Endothelial cell of umbilical vein (primary cell): ENCODE data around the gene NT5M. TPM values are rescaled to one million over a fixed set of nuclear protein-coding genes. Genes with fewer than 3 reads are reported as not detected.
A peak's percentile ranks its signal among the peaks of the same experiment; 100 is the strongest.

Experiments
- BruUV-seq: library from RNA; stranded (reverse); fragments of 400-500 nt; replicated peaks from 2 replicates; lab custom pipeline; 2021; lab: Mats Ljungman, UMichigan
- CTCF ChIA-PET: fragments of 300-600, 350-600 bp; sonication (Branson Sonifier 250); formaldehyde crosslinking; loops from one replicate; lab custom pipeline; 2021; ENCODE audit warnings: antibody characterized with exemption, inconsistent platforms; lab: Charles Lee
- POLR2A ChIA-PET: fragments of 300-600, 350-600 bp; sonication (Branson Sonifier 250); formaldehyde crosslinking; loops from one replicate; lab custom pipeline; 2021; ENCODE audit warnings: antibody characterized with exemption, inconsistent platforms; lab: Charles Lee
- DNase-seq: peaks from one replicate; pipeline ENCODE4 v3.0.0-alpha.2; 2011; ENCODE audit warnings: low read depth, low spot score
- FAIRE-seq: peaks from 2 replicates; lab custom pipeline; 2011; peaks lifted over from hg19 to GRCh38; lab: Jason Lieb, UNC
- H2AFZ ChIP-seq: 2 replicates; pipeline ENCODE4 v1.6.0; 2012; ENCODE audit warnings: low read depth, low read length, control low read depth, inconsistent platforms
- H3K27ac ChIP-seq: 2 replicates; pipeline ENCODE4 v1.5.1; 2011; ENCODE audit warnings: low read depth, mild to moderate bottlenecking, control low read depth, low read length, moderate library complexity; ENCODE audit not compliant: insufficient read depth
- H3K27me3 ChIP-seq, 2 experiments: 2 replicates each; pipeline versions ENCODE4 v1.6.0 to v1.6.1; 2011; ENCODE audit warnings: low read length in 2 of 2, mixed read lengths in 1 of 2; ENCODE audit not compliant: control insufficient read depth in 2 of 2, insufficient read depth in 2 of 2
- H3K36me3 ChIP-seq, 2 experiments: 2 replicates in 1 of 2; 3 replicates in 1 of 2; pipeline ENCODE4 v1.5.1; 2011; ENCODE audit warnings: low read length in 2 of 2, mild to moderate bottlenecking in 1 of 2, moderate library complexity in 1 of 2; ENCODE audit not compliant: control insufficient read depth in 2 of 2, insufficient read depth in 2 of 2; ENCODE audit errors: extremely low read depth in 1 of 2
- H3K4me1 ChIP-seq: 3 replicates; pipeline ENCODE4 v1.5.1; 2011; ENCODE audit warnings: mild to moderate bottlenecking, low read length; ENCODE audit not compliant: control insufficient read depth, insufficient read depth; ENCODE audit errors: extremely low read depth
- H3K4me2 ChIP-seq: 2 replicates; pipeline ENCODE4 v1.6.1; 2011; ENCODE audit warnings: low read length, control low read depth, mixed read lengths; ENCODE audit not compliant: insufficient read depth
- H3K4me3 ChIP-seq, 3 experiments: fragments of 200-600 bp in 1 of 3; sonication (generic), shearing (Covaris generic) in 1 of 3; replicated peaks in 1 of 3; 2 replicates each; pipeline ENCODE4 v1.5.1; 2011 to 2016; ENCODE audit warnings: control low read depth in 3 of 3, low read length in 3 of 3, mild to moderate bottlenecking in 2 of 3, inconsistent platforms in 1 of 3, low read depth in 1 of 3, moderate library complexity in 1 of 3; ENCODE audit not compliant: insufficient read depth in 1 of 3
- H3K79me2 ChIP-seq: 2 replicates; pipeline ENCODE4 v1.6.0; 2012; ENCODE audit warnings: low read length, inconsistent platforms; ENCODE audit not compliant: control insufficient read depth, insufficient read depth
- H3K9ac ChIP-seq: replicated peaks from 2 replicates; pipeline ENCODE3; 2011; ENCODE audit warnings: low read length, control low read depth; ENCODE audit not compliant: insufficient read depth; ENCODE audit errors: extremely low read depth
- H3K9me1 ChIP-seq: replicated peaks from 3 replicates; pipeline ENCODE4 v1.6.0; 2011; ENCODE audit warnings: mild to moderate bottlenecking, low read length; ENCODE audit not compliant: control insufficient read depth, insufficient read depth; ENCODE audit errors: extremely low read depth
- H3K9me3 ChIP-seq: replicated peaks from 2 replicates; pipeline ENCODE4 v1.5.1; 2012; ENCODE audit warnings: low read length, inconsistent platforms; ENCODE audit not compliant: control insufficient read depth, insufficient read depth
- H4K20me1 ChIP-seq: replicated peaks from 2 replicates; pipeline ENCODE3; 2011; ENCODE audit warnings: mild to moderate bottlenecking, low read length; ENCODE audit not compliant: control insufficient read depth, insufficient read depth; ENCODE audit errors: extremely low read depth
- EZH2 ChIP-seq: IDR thresholded peaks from 2 replicates; pipeline ENCODE4 v1.6.1; 2012; ENCODE audit warnings: borderline replicate concordance, low read depth, mild to moderate bottlenecking, moderate library complexity, low read length, inconsistent platforms; ENCODE audit not compliant: severe bottlenecking
- FOS ChIP-seq: IDR thresholded peaks from 2 replicates; pipeline ENCODE4 v1.6.1; 2011; ENCODE audit warnings: mild to moderate bottlenecking, low read length, moderate library complexity, borderline replicate concordance; ENCODE audit not compliant: insufficient read depth
- GATA2 ChIP-seq: IDR thresholded peaks from 2 replicates; pipeline ENCODE4 v1.7.0; 2011; ENCODE audit warnings: low read depth, mild to moderate bottlenecking, moderate library complexity, mixed read lengths, low read length; ENCODE audit not compliant: insufficient read length, insufficient read depth
- JUN ChIP-seq: IDR thresholded peaks from 2 replicates; pipeline ENCODE4 v1.6.1; 2011; ENCODE audit warnings: borderline replicate concordance, low read depth; ENCODE audit not compliant: insufficient read length, insufficient read depth
- MYC ChIP-seq: IDR thresholded peaks from one replicate; pipeline ENCODE4 v1.6.1; 2011; ENCODE audit warnings: mild to moderate bottlenecking, low read depth, low read length
- POLR2A ChIP-seq: IDR thresholded peaks from 2 replicates; pipeline ENCODE4 v1.6.1; 2012; ENCODE audit warnings: low read depth, mild to moderate bottlenecking, control low read depth, low read length
- POLR2AphosphoS5 ChIP-seq: IDR thresholded peaks from 2 replicates; pipeline ENCODE4 v1.6.1; 2012; ENCODE audit warnings: low read depth, mild to moderate bottlenecking, control low read depth, low read length, moderate library complexity; ENCODE audit not compliant: insufficient read depth
- dilution Hi-C: fragments of 300-500 bp; cut with MboI; formaldehyde crosslinking; loops from one replicate; pipeline ENCODE4 v1.15.0; 2019; ENCODE audit warnings: low sequenced_read_pairs; ENCODE audit not compliant: extremely low pct_ligation_motif_present
- intact Hi-C: fragments of 100-400 bp; cut with micrococcal nuclease; formaldehyde crosslinking; loops from one replicate; pipeline ENCODE4 v1.10.0; 2022
- polyA plus RNA-seq, 4 experiments: library from polyadenylated mRNA; depleted of rRNA in 3 of 4; stranded (reverse) in 3 of 4; unstranded in 1 of 4; fragments of >200 nt; gene quantifications; 2 replicates each; pipeline versions ENCODE4 v1.2.1 to v1.2.3, GENCODE V29; 2011 to 2012; ENCODE audit warnings: missing spikeins in 1 of 4
- total RNA-seq: library from RNA; stranded (reverse); gene quantifications from 2 replicates; pipeline ENCODE4 v1.2.3, GENCODE V29; 2021
- TF ChIP-seq, protein P1 (sequence below): IDR thresholded peaks from 2 replicates; pipeline ENCODE4 v1.6.1; 2011; ENCODE audit not compliant: insufficient read depth, insufficient read length
- TF ChIP-seq, protein P2 (sequence below), 2 donors: IDR thresholded peaks; 1 replicate in 1 of 2; 2 replicates in 1 of 2; pipeline ENCODE4 v1.5.1; 2011; ENCODE audit warnings: low read length in 2 of 2, mild to moderate bottlenecking in 2 of 2, moderate library complexity in 2 of 2, control low read depth in 1 of 2, inconsistent platforms in 1 of 2, low read depth in 1 of 2; ENCODE audit not compliant: insufficient read depth in 1 of 2; ENCODE audit errors: extremely low read depth in 1 of 2

Gene NT5M
- total and polyA plus RNA-seq, 2 donors (not counting 3 experiments of a cell fraction or from before 2014, with no cell fraction given): 0.91 to 3.0 TPM

DNA sequence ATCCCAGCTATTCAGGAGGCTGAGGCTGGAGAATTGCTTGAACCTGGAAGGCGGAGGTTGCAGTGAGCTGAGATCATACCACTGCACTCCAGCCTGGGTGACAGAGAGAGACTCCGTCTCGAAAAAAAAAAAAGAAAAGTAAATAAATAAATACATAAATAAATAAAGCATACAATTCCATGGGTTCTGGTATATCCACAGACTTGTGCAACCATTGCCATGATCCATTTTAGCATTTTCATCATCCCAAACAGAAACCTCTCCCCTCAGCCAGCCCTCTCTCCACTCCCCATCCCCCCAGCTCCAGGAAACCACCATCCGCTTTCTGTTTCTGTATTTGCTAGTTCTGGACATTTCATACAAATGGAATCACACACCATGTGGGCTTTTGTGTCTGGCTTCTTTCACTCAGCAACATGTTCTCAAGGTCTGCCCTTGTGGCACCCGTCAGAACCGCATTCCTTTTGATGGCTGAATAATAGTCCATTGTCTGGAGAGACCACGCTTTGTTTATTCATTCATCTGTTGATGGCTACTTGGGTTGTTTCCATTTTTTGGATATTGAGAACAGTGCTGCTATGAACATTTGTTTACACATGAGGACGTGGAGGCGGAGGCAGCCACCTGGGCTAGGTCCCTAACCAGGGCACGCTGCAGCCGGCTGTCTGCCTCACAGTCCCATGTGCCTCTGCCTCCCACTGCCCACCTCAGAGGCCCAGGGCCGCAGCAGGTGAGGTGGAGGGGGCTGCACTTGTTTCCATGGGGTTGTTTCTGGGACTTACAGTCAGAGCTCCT lies 76.2 kb downstream of the NT5M start:
- no peaks in the 10 kb centered on the region for H4K20me1 ChIP-seq
- BruUV-seq: no TSS peak
- FAIRE-seq: peak; percentile 18
- no peak for TF ChIP-seq FOS
- no peak for TF ChIP-seq JUN
- no peak for TF ChIP-seq GATA2
- TF ChIP-seq POLR2AphosphoS5: no peak
- no peak for TF ChIP-seq POLR2A
- no peak for TF ChIP-seq EZH2
- TF ChIP-seq, protein P1, sequence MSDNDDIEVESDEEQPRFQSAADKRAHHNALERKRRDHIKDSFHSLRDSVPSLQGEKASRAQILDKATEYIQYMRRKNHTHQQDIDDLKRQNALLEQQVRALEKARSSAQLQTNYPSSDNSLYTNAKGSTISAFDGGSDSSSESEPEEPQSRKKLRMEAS: no peak
- TF ChIP-seq MYC: no peak
- TF ChIP-seq, protein P2, sequence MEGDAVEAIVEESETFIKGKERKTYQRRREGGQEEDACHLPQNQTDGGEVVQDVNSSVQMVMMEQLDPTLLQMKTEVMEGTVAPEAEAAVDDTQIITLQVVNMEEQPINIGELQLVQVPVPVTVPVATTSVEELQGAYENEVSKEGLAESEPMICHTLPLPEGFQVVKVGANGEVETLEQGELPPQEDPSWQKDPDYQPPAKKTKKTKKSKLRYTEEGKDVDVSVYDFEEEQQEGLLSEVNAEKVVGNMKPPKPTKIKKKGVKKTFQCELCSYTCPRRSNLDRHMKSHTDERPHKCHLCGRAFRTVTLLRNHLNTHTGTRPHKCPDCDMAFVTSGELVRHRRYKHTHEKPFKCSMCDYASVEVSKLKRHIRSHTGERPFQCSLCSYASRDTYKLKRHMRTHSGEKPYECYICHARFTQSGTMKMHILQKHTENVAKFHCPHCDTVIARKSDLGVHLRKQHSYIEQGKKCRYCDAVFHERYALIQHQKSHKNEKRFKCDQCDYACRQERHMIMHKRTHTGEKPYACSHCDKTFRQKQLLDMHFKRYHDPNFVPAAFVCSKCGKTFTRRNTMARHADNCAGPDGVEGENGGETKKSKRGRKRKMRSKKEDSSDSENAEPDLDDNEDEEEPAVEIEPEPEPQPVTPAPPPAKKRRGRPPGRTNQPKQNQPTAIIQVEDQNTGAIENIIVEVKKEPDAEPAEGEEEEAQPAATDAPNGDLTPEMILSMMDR (IDR thresholded peaks at IDR 0.05; ENCODE audit: extremely low read depth in 1 of 2, insufficient read depth in 1 of 2, low read depth in 1 of 2, low read length in 2 of 2): no peak
- H3K36me3 ChIP-seq: no peaks in the 10 kb centered on the region
- peaks cover 25 to 29% of the 10 kb centered on the region in 2 experiments for H3K27me3 ChIP-seq
- dilution Hi-C loops (loop anchor here (10.0 kb wide), 1 partner anchor 85 kb away; no protein-coding TSS in a partner anchor), intact Hi-C loops (no loop called here)
- no peak overlapping the region for H3K4me3 ChIP-seq
- no peak for DNase-seq
- H3K4me1 ChIP-seq: no peaks in the 10 kb centered on the region
- no peaks in the 10 kb centered on the region for H3K9me1 ChIP-seq
- no peak overlapping the region for H3K4me2 ChIP-seq
- no peaks in the 10 kb centered on the region for H3K79me2 ChIP-seq
- no peak overlapping the region for H3K9ac ChIP-seq
- POLR2A ChIA-PET: no interaction called here
- H3K9me3 ChIP-seq: no peaks in the 10 kb centered on the region
- CTCF ChIA-PET: no interaction called here
- no peak overlapping the region for H2AFZ ChIP-seq
- no peak overlapping the region for H3K27ac ChIP-seq
